GM10248 (cell line): ENCODE measurements around the gene ZNF548.
"Not testable (repeated sequence)": the region's sequence is repeated elsewhere in the genome, so short reads cannot be mapped to it uniquely, and the experiment has no call there.

Source experiments
- CTCF ChIA-PET: fragments of 300-600 bp; sonication (Branson Sonifier 250); formaldehyde crosslinking; extraction: SDS; loops from one replicate; lab custom pipeline; 2021; ENCODE audit warnings: antibody characterized with exemption; lab: Yijun Ruan, JAX
- POLR2A ChIA-PET: fragments of 350-650 bp; sonication (Branson Sonifier 250); formaldehyde crosslinking; extraction: SDS; loops from one replicate; lab custom pipeline; 2020; ENCODE audit warnings: antibody characterized with exemption; lab: Yijun Ruan, JAX
- DNase-seq: peaks from one replicate; pipeline ENCODE4 v3.0.0; 2012; ENCODE audit errors: extremely low spot score
- CTCF ChIP-seq: IDR thresholded peaks from 2 replicates; pipeline ENCODE4 v1.5.1; 2012; ENCODE audit warnings: mild to moderate bottlenecking, low read depth; ENCODE audit errors: extremely low read depth, missing control alignments, control extremely low read depth

Gene ZNF548

DNA sequence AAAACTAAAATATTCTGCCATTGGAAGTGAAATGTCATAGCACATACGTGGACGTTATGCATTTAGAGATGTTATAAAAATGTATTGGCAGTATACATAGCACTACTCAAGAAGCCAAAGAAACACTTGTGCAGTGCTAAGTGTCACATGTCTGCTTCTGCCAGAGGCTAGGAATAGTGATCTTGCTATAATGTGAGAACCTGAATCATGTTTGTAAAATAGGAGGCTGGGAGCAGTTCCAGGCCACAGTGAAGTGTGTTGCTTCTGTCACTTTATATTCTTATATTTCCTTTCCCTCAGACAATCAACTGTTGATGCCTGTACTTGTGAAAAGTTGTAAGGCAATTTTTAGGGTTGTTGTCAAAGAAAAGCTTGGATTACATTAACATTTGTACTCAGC is 22.9 kb upstream of the ZNF548 start:
- POLR2A ChIA-PET = no interaction called here
- no peak for DNase-seq
- CTCF ChIA-PET = interaction anchor here (1.0 kb wide), 1 partner anchor 8 kb away, joined by 3 read pairs; no protein-coding TSS in a partner anchor
- TF ChIP-seq CTCF = no peak

- POLR2A ChIA-PET = no interaction called here
- TF ChIP-seq CTCF = no peak
- CTCF ChIA-PET = no interaction called here
- DNase-seq = no peak
Measured at GRCh38 chr19:57374179-57374578, 15.5 kb upstream of the ZNF548 start.

GRCh38 chr19:57374647-57375046 is 15.0 kb upstream of the ZNF548 start:
- POLR2A ChIA-PET, DNase-seq: not testable (repeated sequence)
- CTCF ChIA-PET = interaction anchor here (1.0 kb wide), 1 partner anchor 8 kb away, joined by 3 read pairs; no protein-coding TSS in a partner anchor

GRCh38 chr19:57376151-57376550 is 13.5 kb upstream of the ZNF548 start:
- no peak for TF ChIP-seq CTCF
- ChIA-PET POLR2A (no interaction called here), CTCF (no interaction called here)
- no peak for DNase-seq

DNA sequence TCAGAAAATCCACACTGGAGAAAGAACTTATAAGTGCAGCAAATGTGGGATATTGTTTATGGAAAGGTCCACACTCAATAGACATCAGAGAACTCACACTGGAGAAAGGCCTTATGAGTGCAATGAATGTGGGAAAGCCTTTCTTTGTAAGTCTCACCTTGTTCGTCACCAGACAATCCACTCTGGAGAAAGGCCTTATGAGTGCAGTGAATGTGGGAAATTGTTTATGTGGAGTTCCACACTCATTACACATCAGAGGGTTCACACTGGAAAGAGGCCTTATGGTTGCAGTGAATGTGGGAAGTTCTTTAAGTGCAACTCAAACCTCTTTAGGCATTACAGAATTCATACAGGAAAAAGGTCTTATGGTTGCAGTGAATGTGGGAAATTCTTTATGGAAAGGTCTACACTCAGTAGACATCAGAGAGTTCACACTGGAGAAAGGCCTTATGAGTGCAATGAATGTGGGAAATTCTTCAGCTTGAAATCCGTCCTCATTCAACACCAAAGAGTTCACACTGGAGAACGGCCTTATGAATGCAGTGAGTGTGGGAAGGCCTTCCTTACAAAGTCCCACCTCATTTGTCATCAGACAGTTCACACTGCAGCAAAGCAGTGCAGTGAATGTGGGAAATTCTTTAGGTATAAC is 12.0 kb upstream of the ZNF548 start:
- DNase-seq = no peak
- ChIA-PET POLR2A (no interaction called here), CTCF (no interaction called here)
- no peak for TF ChIP-seq CTCF

GRCh38 chr19:57380923-57381322 is 8.7 kb upstream of the ZNF548 start:
- TF ChIP-seq CTCF = no peak
- no peak for DNase-seq
- POLR2A ChIA-PET = no interaction called here
- CTCF ChIA-PET = interaction anchor here (1.4 kb wide), 1 partner anchor 13 kb away, joined by 3 read pairs; no protein-coding TSS in a partner anchor

DNA sequence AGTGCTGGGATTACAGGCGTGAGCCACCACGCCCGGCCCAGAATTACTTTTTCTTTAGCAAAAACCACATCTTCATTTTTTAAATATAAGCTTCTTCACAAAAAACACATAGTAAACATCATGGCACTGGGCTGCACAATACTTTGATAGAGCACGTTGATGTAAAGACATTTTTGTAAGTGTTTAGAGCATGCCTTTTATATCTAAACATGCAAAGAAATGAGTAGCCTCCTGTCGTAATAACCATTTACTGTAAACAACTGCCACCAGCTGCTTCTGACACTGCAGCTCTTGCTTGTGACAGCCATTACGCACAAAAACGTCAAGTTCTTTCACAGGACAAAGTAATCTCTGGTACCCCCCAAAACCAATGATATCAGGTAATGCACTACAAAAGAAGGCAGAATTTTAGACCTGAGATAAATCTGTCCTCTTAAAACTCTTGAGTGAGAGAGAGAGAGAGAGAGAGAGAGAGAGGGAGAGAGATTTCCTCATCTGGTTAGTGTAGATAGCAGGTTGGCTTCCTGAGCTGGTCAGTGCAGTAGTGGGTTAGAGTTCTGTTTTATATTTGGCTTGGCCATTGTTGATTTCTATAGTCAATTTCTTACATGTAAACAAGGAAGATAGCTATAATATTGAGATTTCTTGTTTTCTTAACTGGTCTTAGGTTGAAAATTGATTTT is 6.7 kb upstream of the ZNF548 start:
- CTCF ChIA-PET = no interaction called here
- TF ChIP-seq CTCF = no peak
- POLR2A ChIA-PET = interaction anchor here (0.7 kb wide), 1 partner anchor 212 kb away, joined by 3 read pairs; no protein-coding TSS in a partner anchor
- DNase-seq = no peak
